Heart left ventricle (tissue), 16 donors: ENCODE results near the gene OLFM2. TPM values are rescaled to one million over a fixed set of nuclear protein-coding genes. Genes with fewer than 3 reads are reported as not detected.

Experiments
- ATAC-seq, 4 donors: fragments of 200-7000 bp; cut with Tn5 transposase; one replicate each; pipeline ENCODE4 v1.9.1; 2020 to 2022; ENCODE audit warnings: moderate library complexity in 4 of 4, mild to moderate bottlenecking in 3 of 4, moderate number of reproducible peaks in 1 of 4
- DNase-seq, 5 donors: peaks; one replicate each; pipeline ENCODE4 v3.0.0-alpha.2; 2020
- H3K27ac ChIP-seq, 12 donors: fragments of 200-600 bp; sonication (generic) in 4 of 12; one replicate each; pipeline versions ENCODE4 v1.5.0 to v1.8.0; 2016 to 2022; ENCODE audit warnings: mild to moderate bottlenecking in 2 of 12
- H3K27me3 ChIP-seq, 9 donors: fragments of 200-600 bp; sonication (generic) in 2 of 9; one replicate each; pipeline versions ENCODE4 v1.5.1 to v1.8.0; 2016 to 2022; ENCODE audit warnings: mild to moderate bottlenecking in 3 of 9
- H3K36me3 ChIP-seq, 9 donors: fragments of 200-600 bp; sonication (generic) in 2 of 9; one replicate each; pipeline versions ENCODE4 v1.5.0 to v1.8.0; 2018 to 2022; ENCODE audit warnings: mild to moderate bottlenecking in 2 of 9
- H3K4me1 ChIP-seq, 12 donors: fragments of 200-600 bp; sonication (generic) in 4 of 12; one replicate each; pipeline versions ENCODE4 v1.5.0 to v1.8.0; 2016 to 2022; ENCODE audit warnings: mild to moderate bottlenecking in 3 of 12
- H3K4me3 ChIP-seq, 12 donors: fragments of 200-600 bp; sonication (generic) in 4 of 12; one replicate each; pipeline versions ENCODE4 v1.5.0 to v1.8.0; 2017 to 2022; ENCODE audit warnings: mild to moderate bottlenecking in 9 of 12, moderate library complexity in 4 of 12
- H3K9me3 ChIP-seq, 12 donors: fragments of 200-600 bp; sonication (generic) in 4 of 12; one replicate each; pipeline versions ENCODE4 v1.5.0 to v1.8.0; 2016 to 2022; ENCODE audit warnings: mild to moderate bottlenecking in 1 of 12
- CTCF ChIP-seq, 12 donors: fragments of 200-600 bp; sonication (generic) in 4 of 12; IDR thresholded peaks; one replicate each; pipeline versions ENCODE4 v1.5.0 to v1.8.0; 2018 to 2022; ENCODE audit warnings: antibody characterized with exemption in 12 of 12, mild to moderate bottlenecking in 5 of 12
- POLR2A ChIP-seq, 2 donors: fragments of 450-650 bp; IDR thresholded peaks; one replicate each; pipeline ENCODE4 v1.6.1; 2017; ENCODE audit warnings: antibody characterized with exemption in 2 of 2, mild to moderate bottlenecking in 2 of 2, moderate library complexity in 2 of 2
- WGBS, 4 donors: extraction: QIAGEN DNeasy Blood & Tissue Kit in 2 of 4; methylation state at CpG; one replicate each; pipeline versions ENCODE4 v1.1.5 to v1.1.7; 2013 to 2018; 5-methylcytosine and 5-hydroxymethylcytosine counted together
- intact Hi-C, 10 donors: fragments of 100-400 bp; cut with DNase I; formaldehyde crosslinking; loops; one replicate each; pipeline versions ENCODE4 v1.11.1 to v1.14.2; 2022
- polyA plus RNA-seq, 2 donors: library from polyadenylated mRNA; stranded (reverse); fragments of 200-250 nt; gene quantifications; one replicate each; pipeline ENCODE4 v1.2.3, GENCODE V29; 2013
- total RNA-seq, 9 donors: library from RNA; depleted of rRNA in 2 of 9; stranded (reverse); fragments of >200 nt in 2 of 9; fragmentation: NEBNext Ultra II Directional in 3 of 9; extraction: Animal tissue kit (Norgen Biotek cat#: 25700) in 3 of 9; gene quantifications; one replicate each; pipeline versions ENCODE4 v1.1.0 to v1.2.4, GENCODE V29; 2016 to 2023
- donor health status: ischemic (EF 13 %, LVEDD 7.1; RV severe dilation, severe dysfunction).
- donor health status: healthy with polysubstance abuse.
- donor health status: DM: no; HTN: yes; CAD: no.
- donor health status: DM: no; HTN: no; CAD: no.
- donor health status: ischemic (EF 25% LVEDD 6.9; RV normal size, moderate dysfunction).
- donor health status: ischemic (EF 25% LVEDD 5.7; RV mildly dilated, moderate dysfunction).
- donor health status: healthy.
- donor health status: DM: yes; HTN: yes; CAD: no.
- donor health status: ischemic (EF 35%, LVEDD 5.7; RV mildly dilated, moderate dysfunction).
- donor health status: nonischemic (EF 11% LVEDD 7.7; RV severe dilation, severe dysfunction).
- donor health status: DM: yes; HTN: yes; CAD: no.
- donor health status: PGD.
- donor health status: ischemic (EF 29% LVEDD 5.4; RV normal size, mild dysfunction).
- donor health status: nonischemic (EF 23%, LVEDD 6.1; RV moderate dilation, normal function).

Gene OLFM2
- total and polyA plus RNA-seq, 11 donors, result 0.67 to 4.6 (median 2.4) TPM

DNA sequence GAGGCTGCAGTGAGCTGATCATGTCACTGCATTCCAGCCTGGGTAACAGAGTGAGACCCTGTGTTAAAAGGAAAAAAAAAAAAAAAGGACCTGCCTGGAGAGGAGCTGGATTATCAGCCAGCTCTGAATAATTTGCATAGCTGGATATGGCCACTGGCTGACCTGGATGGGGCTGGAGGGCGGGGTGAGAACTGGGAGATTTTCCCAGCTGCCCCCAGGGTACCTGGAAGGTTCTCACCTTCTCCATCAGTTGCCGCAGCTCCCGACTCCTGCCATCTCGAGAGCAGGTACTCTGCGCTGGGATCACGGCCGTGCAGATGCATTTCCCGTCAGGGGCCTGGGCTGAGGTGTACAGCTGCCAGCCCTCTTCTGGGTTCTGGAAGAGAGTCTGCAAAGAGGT lies 75.9 kb downstream of the OLFM2 start:
- Histone ChIP-seq H3K27ac (no peak overlapping the region), H3K36me3 (no peaks in the 10 kb centered on the region), H3K4me1 (peaks cover 0 to 12% (median 0%) of the 10 kb centered on the region in 12 donors), H3K27me3 (peaks cover 0 to 2% (median 0%) of the 10 kb centered on the region in 9 donors), H3K4me3 (no peak overlapping the region), H3K9me3 (no peaks in the 10 kb centered on the region)
- WGBS, 4 donors, result 81 to 90% (median 83%) methylated on average over 8 of the region's 8 CpGs
- ATAC-seq (no peak), DNase-seq (no peak)
- intact Hi-C loops, result no loop called here
- TF ChIP-seq CTCF (IDR thresholded peaks at IDR 0.05) (no peak), POLR2A (IDR thresholded peaks at IDR 0.05) (no peak)

DNA sequence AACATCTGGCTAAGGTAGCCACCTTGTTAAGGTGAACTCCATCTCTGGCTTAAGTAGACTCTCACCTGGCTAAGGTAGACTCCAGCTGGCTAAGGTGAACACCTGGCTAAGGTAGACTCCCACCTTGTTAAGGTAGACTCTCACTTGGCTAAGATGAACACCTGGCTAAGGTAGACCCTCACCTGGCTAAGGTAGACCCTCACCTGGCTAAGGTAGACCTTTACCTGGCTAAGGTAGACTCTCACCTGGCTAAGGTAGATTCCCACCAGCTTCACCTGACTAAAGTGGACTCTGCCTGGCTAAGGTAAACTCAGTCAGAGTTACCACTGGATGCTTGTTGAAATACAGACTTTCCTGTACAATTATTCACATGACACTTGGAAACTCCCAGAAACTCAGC lies 77.5 kb downstream of the OLFM2 start:
- peaks cover 0 to 12% (median 0%) of the 10 kb centered on the region in 12 donors for H3K4me1 ChIP-seq
- H3K27me3 ChIP-seq, result peaks cover 0 to 2% (median 0%) of the 10 kb centered on the region in 9 donors
- H3K4me3 ChIP-seq, result no peak overlapping the region
- peaks cover 0 to 5% (median 0%) of the 10 kb centered on the region in 12 donors for H3K9me3 ChIP-seq
- TF ChIP-seq POLR2A (IDR thresholded peaks at IDR 0.05) (no peak), CTCF (IDR thresholded peaks at IDR 0.05) (no peak)
- peak overlapping the region in 1 of 12 donors; percentile 71 for H3K27ac ChIP-seq
- peaks cover 0 to 3% (median 0%) of the 10 kb centered on the region in 9 donors for H3K36me3 ChIP-seq
- no peak for ATAC-seq
- intact Hi-C loops, result no loop called here
- no peak for DNase-seq

DNA sequence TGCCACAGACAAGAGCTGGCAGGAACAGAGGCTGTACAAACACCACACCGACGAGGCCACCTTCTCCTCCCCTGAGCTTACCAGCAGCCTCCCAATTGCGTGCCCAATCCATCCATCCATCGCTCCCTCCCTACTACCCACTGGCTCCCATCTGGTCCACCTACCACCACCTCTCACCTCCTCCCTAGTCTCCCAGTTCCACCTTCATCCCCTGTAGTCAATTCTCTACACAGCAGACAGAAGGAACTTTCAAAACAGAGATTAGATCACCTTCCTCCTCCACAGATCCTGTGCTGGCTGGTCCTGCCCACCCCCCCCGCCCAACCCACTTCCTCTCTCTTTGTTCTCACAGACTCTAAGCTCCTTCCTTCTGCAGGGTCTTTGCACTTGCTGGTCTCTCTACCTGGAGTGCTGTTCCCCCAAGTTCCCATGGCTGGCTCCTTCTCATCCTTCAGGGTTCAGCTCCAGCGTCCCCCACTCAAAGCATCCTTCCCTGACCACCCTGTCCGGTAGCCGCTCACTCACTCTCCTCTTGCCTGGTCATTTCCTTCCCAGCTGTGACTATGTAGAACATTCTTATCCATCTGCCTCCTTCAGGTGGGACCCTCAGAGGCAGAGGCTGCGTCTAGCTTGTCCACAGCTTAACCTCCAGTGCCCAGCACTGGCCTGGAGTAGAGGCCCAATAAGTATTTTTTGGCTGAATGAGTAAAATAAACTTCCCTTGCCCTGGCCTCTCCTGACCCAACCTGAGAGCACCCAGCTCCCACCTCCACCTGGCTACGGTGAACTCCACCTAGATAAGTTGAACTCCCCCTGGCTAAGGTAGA lies 78.2 kb downstream of the OLFM2 start:
- intact Hi-C loops, result no loop called here

More for the DNA sequence above, 78.2 kb downstream of the OLFM2 start:
- TF ChIP-seq POLR2A (IDR thresholded peaks at IDR 0.05) (no peak), CTCF (IDR thresholded peaks at IDR 0.05) (no peak)
- ATAC-seq, result no peak
- peak overlapping the region in 1 of 12 donors; percentile 71 for H3K27ac ChIP-seq
- WGBS, 4 donors, result 78 to 85% (median 81%) methylated on average over 10 of the region's 10 CpGs
- H3K9me3 ChIP-seq, result peaks cover 0 to 5% (median 0%) of the 10 kb centered on the region in 12 donors
- H3K27me3 ChIP-seq, result peaks cover 0 to 2% (median 0%) of the 10 kb centered on the region in 9 donors
- H3K4me3 ChIP-seq, result peak overlapping the region in 1 of 12 donors; percentile 12
- peaks cover 0 to 12% (median 0%) of the 10 kb centered on the region in 12 donors for H3K4me1 ChIP-seq
- DNase-seq, result no peak
- peaks cover 0 to 3% (median 0%) of the 10 kb centered on the region in 9 donors for H3K36me3 ChIP-seq
